H1 (cell line): Measurements from ENCODE around the gene ZFP36L2. TPM values are rescaled to one million over a fixed set of nuclear protein-coding genes. Genes with fewer than 3 reads are reported as not detected.

ENCODE experiments used
- CTCF ChIA-PET: fragments of 300-600 bp; sonication (Branson Sonifier 250); formaldehyde crosslinking; loops from one replicate; lab custom pipeline; 2021; ENCODE audit not compliant: partially characterized antibody; lab: Charles Lee
- POLR2A ChIA-PET: fragments of 300-600 bp; sonication (Branson Sonifier 250); formaldehyde crosslinking; loops from one replicate; lab custom pipeline; 2021; ENCODE audit warnings: inconsistent platforms; ENCODE audit not compliant: partially characterized antibody; lab: Charles Lee
- DNase-seq, 2 experiments: peaks; one replicate each; pipeline versions ENCODE4 v3.0.0 to v3.0.0-alpha.2; 2010 to 2022; ENCODE audit warnings: low spot score in 2 of 2, low read depth in 1 of 2, mixed read lengths in 1 of 2
- FAIRE-seq: peaks from 2 replicates; lab custom pipeline; 2011; peaks lifted over from hg19 to GRCh38; lab: Jason Lieb, UNC
- H2AFZ ChIP-seq: 2 replicates; pipeline ENCODE4 v1.8.1; 2012; ENCODE audit warnings: low read length, inconsistent platforms
- H2AK5ac ChIP-seq: 2 replicates; pipeline ENCODE4 v1.6.1; 2013; ENCODE audit warnings: low read depth, low read length
- H2BK120ac ChIP-seq: replicated peaks from 2 replicates; pipeline ENCODE3; 2013; ENCODE audit warnings: low read depth, low read length, inconsistent platforms
- H2BK12ac ChIP-seq: 2 replicates; pipeline ENCODE4 v1.6.1; 2013; ENCODE audit warnings: low read depth, low read length
- H2BK15ac ChIP-seq: 2 replicates; pipeline ENCODE4 v1.6.1; 2013; ENCODE audit warnings: low read length
- H2BK20ac ChIP-seq: 2 replicates; pipeline ENCODE4 v1.6.1; 2013; ENCODE audit warnings: low read length
- H2BK5ac ChIP-seq: 2 replicates; pipeline ENCODE4 v1.6.1; 2013; ENCODE audit warnings: low read depth, low read length
- H3K14ac ChIP-seq: 2 replicates; pipeline ENCODE4 v1.6.1; 2013; ENCODE audit warnings: inconsistent platforms; ENCODE audit not compliant: insufficient read length
- H3K18ac ChIP-seq: 2 replicates; pipeline ENCODE4 v1.6.1; 2013; ENCODE audit warnings: low read length; ENCODE audit errors: extremely low read depth
- H3K23ac ChIP-seq: 2 replicates; pipeline ENCODE4 v1.6.1; 2013; ENCODE audit warnings: inconsistent platforms; ENCODE audit not compliant: insufficient read length
- H3K23me2 ChIP-seq: 2 replicates; pipeline ENCODE4 v1.6.1; 2013; ENCODE audit warnings: low read depth, low read length
- H3K27ac ChIP-seq: 2 replicates; pipeline ENCODE4 v1.6.1; 2011; ENCODE audit warnings: low read depth, low read length, inconsistent platforms
- H3K27me3 ChIP-seq, 4 experiments: replicated peaks in 1 of 4; 1 replicate in 1 of 4; 2 replicates in 3 of 4; pipeline versions ENCODE4 v1.6.1 to v1.8.1; 2011 to 2013; ENCODE audit warnings: low read length in 3 of 4, mild to moderate bottlenecking in 3 of 4, inconsistent platforms in 2 of 4, mixed read lengths in 2 of 4, moderate library complexity in 1 of 4; ENCODE audit not compliant: control insufficient read depth in 3 of 4, insufficient read depth in 3 of 4; ENCODE audit errors: extremely low read depth in 1 of 4
- H3K36me3 ChIP-seq, 4 experiments: 2 replicates each; pipeline versions ENCODE4 v1.6.1 to v1.8.1; 2011 to 2013; ENCODE audit warnings: mild to moderate bottlenecking in 4 of 4, low read length in 3 of 4, moderate library complexity in 2 of 4, control low read depth in 1 of 4, inconsistent platforms in 1 of 4; ENCODE audit not compliant: insufficient read depth in 4 of 4, control insufficient read depth in 2 of 4
- H3K4ac ChIP-seq: replicated peaks from 2 replicates; pipeline ENCODE3; 2013; ENCODE audit warnings: low read length, low read depth, mixed read lengths, inconsistent platforms; ENCODE audit not compliant: insufficient read length
- H3K4me1 ChIP-seq, 4 experiments: replicated peaks in 1 of 4; 1 replicate in 1 of 4; 2 replicates in 3 of 4; pipeline versions ENCODE4 v1.6.1 to v1.8.1; 2011 to 2013; ENCODE audit warnings: low read length in 3 of 4, inconsistent platforms in 2 of 4, mixed read lengths in 1 of 4; ENCODE audit not compliant: insufficient read depth in 4 of 4, control insufficient read depth in 3 of 4
- H3K4me2 ChIP-seq, 2 experiments: 2 replicates each; pipeline versions ENCODE4 v1.6.1 to v1.8.1; 2011 to 2013; ENCODE audit warnings: low read depth in 2 of 2, low read length in 2 of 2, control low read depth in 1 of 2, inconsistent platforms in 1 of 2, mild to moderate bottlenecking in 1 of 2; ENCODE audit not compliant: insufficient read depth in 1 of 2
- H3K4me3 ChIP-seq, 4 experiments: fragments of 200-600, 300-600 bp in 1 of 4; sonication (generic), shearing (Covaris generic), sonication (Bioruptor Twin) in 1 of 4; 2 replicates each; pipeline versions ENCODE4 v1.5.1 to v1.8.1; 2011 to 2016; ENCODE audit warnings: low read length in 4 of 4, low read depth in 3 of 4, control low read depth in 2 of 4, inconsistent platforms in 2 of 4, mild to moderate bottlenecking in 2 of 4, mixed read lengths in 1 of 4, moderate library complexity in 1 of 4; ENCODE audit not compliant: insufficient read depth in 2 of 4; ENCODE audit errors: extremely low read depth in 1 of 4
- H3K56ac ChIP-seq: replicated peaks from 2 replicates; pipeline ENCODE3; 2013; ENCODE audit warnings: low read depth, mild to moderate bottlenecking, mixed read lengths, low read length, inconsistent platforms; ENCODE audit not compliant: insufficient read length
- H3K79me1 ChIP-seq: 2 replicates; pipeline ENCODE4 v1.6.1; 2013; ENCODE audit warnings: low read depth, low read length, control low read depth
- H3K79me2 ChIP-seq, 2 experiments: 2 replicates each; pipeline versions ENCODE4 v1.6.1 to v1.8.1; 2012 to 2013; ENCODE audit warnings: low read length in 2 of 2, mild to moderate bottlenecking in 2 of 2, inconsistent platforms in 1 of 2; ENCODE audit not compliant: insufficient read depth in 2 of 2, control insufficient read depth in 1 of 2
- H3K9ac ChIP-seq, 4 experiments: replicated peaks in 1 of 4; 1 replicate in 1 of 4; 2 replicates in 3 of 4; pipeline versions ENCODE4 v1.6.1 to v1.8.1; 2011 to 2013; ENCODE audit warnings: low read depth in 3 of 4, low read length in 3 of 4, control low read depth in 2 of 4, mild to moderate bottlenecking in 2 of 4, moderate library complexity in 2 of 4, inconsistent platforms in 1 of 4; ENCODE audit errors: extremely low read depth in 1 of 4
- H3K9me3 ChIP-seq, 2 experiments: 2 replicates each; pipeline versions ENCODE4 v1.6.1 to v1.8.1; 2012 to 2013; ENCODE audit warnings: mild to moderate bottlenecking in 2 of 2, moderate library complexity in 2 of 2, control low read depth in 1 of 2, inconsistent platforms in 1 of 2, low read depth in 1 of 2, low read length in 1 of 2, mixed read lengths in 1 of 2; ENCODE audit not compliant: insufficient read depth in 2 of 2
- H4K20me1 ChIP-seq, 2 experiments: replicated peaks in 1 of 2; 2 replicates each; pipeline versions ENCODE3 to v1.8.1; 2011 to 2013; ENCODE audit warnings: inconsistent platforms in 2 of 2, low read length in 2 of 2, mild to moderate bottlenecking in 1 of 2; ENCODE audit not compliant: insufficient read depth in 2 of 2, control insufficient read depth in 1 of 2
- H4K5ac ChIP-seq: 2 replicates; pipeline ENCODE4 v1.6.1; 2013; ENCODE audit warnings: low read length, low read depth, mixed read lengths, inconsistent platforms; ENCODE audit not compliant: insufficient read length
- H4K8ac ChIP-seq: 2 replicates; pipeline ENCODE4 v1.8.0; 2013; ENCODE audit warnings: mild to moderate bottlenecking, moderate library complexity, low read length, inconsistent platforms; ENCODE audit not compliant: insufficient read depth; ENCODE audit errors: extremely low read depth
- H4K91ac ChIP-seq: replicated peaks from 2 replicates; pipeline ENCODE3; 2013; ENCODE audit warnings: low read length, mixed read lengths, inconsistent platforms; ENCODE audit not compliant: insufficient read length
- JUND ChIP-seq: IDR thresholded peaks from 2 replicates; pipeline ENCODE4 v1.6.1; 2011; ENCODE audit warnings: mild to moderate bottlenecking, improper control_type of control experiment, low read length
- MAFK ChIP-seq: IDR thresholded peaks from 2 replicates; pipeline ENCODE4 v1.6.1; 2012; ENCODE audit warnings: low read depth, mild to moderate bottlenecking, improper control_type of control experiment, low read length
- POLR2A ChIP-seq, 2 experiments: IDR thresholded peaks; 1 replicate in 1 of 2; 2 replicates in 1 of 2; pipeline ENCODE4 v1.6.1; 2011; ENCODE audit warnings: low read depth in 2 of 2, low read length in 2 of 2, mild to moderate bottlenecking in 2 of 2; ENCODE audit errors: control extremely low read depth in 1 of 2
- POLR2AphosphoS5 ChIP-seq: IDR thresholded peaks from 2 replicates; pipeline ENCODE4 v1.6.1; 2011; ENCODE audit warnings: low read depth, low read length
- RBBP5 ChIP-seq: IDR thresholded peaks from 2 replicates; pipeline ENCODE4 v1.7.1; 2012; ENCODE audit warnings: low read depth, mild to moderate bottlenecking, inconsistent platforms, low read length, moderate library complexity, borderline replicate concordance
- RXRA ChIP-seq: IDR thresholded peaks from 2 replicates; pipeline ENCODE4 v1.6.1; 2011; ENCODE audit warnings: low read depth, mild to moderate bottlenecking, low read length, moderate library complexity; ENCODE audit not compliant: insufficient read depth
- SIN3A ChIP-seq, 2 experiments: IDR thresholded peaks in 1 of 2; conservative IDR thresholded peaks in 1 of 2; 2 replicates each; pipeline ENCODE4 v1.6.1; 2011 to 2012; ENCODE audit warnings: low read length in 2 of 2, improper control_type of control experiment in 1 of 2, low read depth in 1 of 2, mild to moderate bottlenecking in 1 of 2
- SP2 ChIP-seq: IDR thresholded peaks from 2 replicates; pipeline ENCODE4 v1.6.1; 2012; ENCODE audit warnings: mild to moderate bottlenecking, low read length, inconsistent platforms
- SRF ChIP-seq: IDR thresholded peaks from 2 replicates; pipeline ENCODE4 v1.6.1; 2011; ENCODE audit warnings: mild to moderate bottlenecking, low read depth, low read length, moderate library complexity
- TBP ChIP-seq: IDR thresholded peaks from 2 replicates; pipeline ENCODE4 v1.6.1; 2011; ENCODE audit warnings: low read depth, low read length, improper control_type of control experiment
- ZNF274 ChIP-seq: IDR thresholded peaks from 2 replicates; pipeline ENCODE4 v1.7.0; 2012; ENCODE audit warnings: low read length, borderline replicate concordance; ENCODE audit errors: extremely low read depth
- WGBS, 2 experiments: shearing (Covaris generic) in 1 of 2; methylation state at CpG; one replicate each; pipeline versions ENCODE4 v1.1.6 to v1.1.7; 2013 to 2015; ENCODE audit warnings: low lambda C conversion rate in 2 of 2, mixed read lengths in 2 of 2, inconsistent platforms in 1 of 2, low coverage in 1 of 2, missing lambda C conversion rate in 1 of 2; ENCODE audit not compliant: insufficient replicate concordance in 2 of 2, insufficient coverage in 1 of 2, insufficient read length in 1 of 2; ENCODE audit errors: extremely low coverage in 1 of 2, missing lambda C conversion rate in 1 of 2; 5-methylcytosine and 5-hydroxymethylcytosine counted together
- polyA plus RNA-seq, 7 experiments: library from polyadenylated mRNA; depleted of rRNA in 3 of 7; stranded (reverse) in 5 of 7; unstranded in 2 of 7; fragments of >200 nt in 5 of 7; fragments of 200-250 nt in 2 of 7; gene quantifications; 1 replicate in 5 of 7; 2 replicates in 1 of 7; 4 replicates in 1 of 7; pipeline versions ENCODE4 v1.2.1 to v1.2.3, GENCODE V29; 2011 to 2013; ENCODE audit warnings: missing spikeins in 2 of 7, mixed read lengths in 2 of 7
- total RNA-seq: library from RNA; stranded (reverse); fragmentation: NEBNext Ultra II Directional; extraction: Animal tissue kit (Norgen Biotek cat#: 25700); gene quantifications from 2 replicates; pipeline ENCODE4 v1.2.1, GENCODE V29; 2021

ZFP36L2 gene
- total and polyA plus RNA-seq, 2 of the 8 experiments (the other 6 are each of a cell fraction or from before 2014, with no cell fraction given), result 13.4 to 102 TPM

DNA sequence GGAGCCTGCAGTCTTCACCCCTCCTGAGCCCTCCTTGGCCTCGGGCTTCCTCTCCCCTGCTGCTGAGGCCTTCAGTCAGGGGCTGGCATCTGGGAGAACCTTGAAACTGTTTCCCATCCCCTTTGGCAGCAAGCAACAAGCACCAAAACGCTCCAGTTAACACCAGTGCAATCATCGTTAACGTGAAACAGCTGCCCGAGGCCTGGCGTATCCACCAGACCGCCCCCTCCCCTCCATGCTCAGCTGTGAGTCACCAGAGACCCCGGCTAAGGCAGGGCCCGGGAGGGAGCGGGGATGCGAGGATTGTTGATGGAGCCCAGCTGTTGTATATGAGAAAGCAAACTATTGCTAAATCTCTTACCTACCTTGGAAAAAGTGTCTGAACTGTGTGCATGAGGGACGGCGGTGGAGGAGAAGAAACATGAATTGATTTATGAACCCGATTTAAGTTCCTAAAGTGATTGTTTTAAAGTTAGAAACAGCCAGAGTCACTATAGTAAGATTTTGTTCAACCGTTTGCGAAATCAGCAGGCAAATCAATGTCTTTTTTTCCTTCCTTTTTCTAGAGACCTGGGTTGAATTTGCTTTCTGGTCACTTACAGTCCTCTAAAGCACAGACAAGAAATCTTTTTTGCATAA lies 5.2 kb downstream of the ZFP36L2 start:
- peak in 1 of 2 experiments; percentile 62 for DNase-seq
- TF ChIP-seq SP2, result no peak
- TF ChIP-seq JUND, result peak; percentile 82
- no peak for TF ChIP-seq RXRA
- TF ChIP-seq MAFK, result no peak
- TF ChIP-seq RBBP5, result no peak; the same call in 1 of the 2 replicates
- peak; percentile 75 for TF ChIP-seq POLR2AphosphoS5
- no peak for TF ChIP-seq ZNF274
- no peak for TF ChIP-seq TBP
- TF ChIP-seq SRF, result no peak
- TF ChIP-seq POLR2A (IDR thresholded peaks at IDR 0.05; ENCODE audit: control extremely low read depth in 1 of 2, low read depth in 2 of 2, low read length in 2 of 2), result peak in 1 of 2 experiments; percentile 53; a peak in 1 of 3 replicates
- TF ChIP-seq SIN3A (conservative IDR thresholded peaks at IDR 0.05 in 1 of 2, IDR thresholded peaks at IDR 0.05 in 1 of 2; ENCODE audit: low read depth in 1 of 2, low read length in 2 of 2), result 0 out of 4 replicates have a peak, but pooled peaks have one; percentile 46 to 61
- TF ChIP-seq, all 59 proteins: peak for 4
- H2AFZ ChIP-seq, result no peak overlapping the region
- peak overlapping the region; percentile 44 for H3K18ac ChIP-seq
- POLR2A ChIA-PET, result interaction anchor here (0.7 to 8.6 kb wide), 9 partner anchors 8 to 151 kb away, joined by 3 to 52 read pairs (median 4); no protein-coding TSS in a partner anchor
- H4K5ac ChIP-seq, result peak overlapping the region; percentile 15
- H3K79me1 ChIP-seq, result no peaks in the 10 kb centered on the region
- H2BK20ac ChIP-seq, result no peak overlapping the region
- no peak for FAIRE-seq
- H2BK120ac ChIP-seq, result no peak overlapping the region
- CTCF ChIA-PET, result interaction anchor here (0.8 to 6.5 kb wide), 21 partner anchors 7 to 290 kb away, joined by 3 to 67 read pairs (median 4); no protein-coding TSS in a partner anchor
- peaks cover 17 to 47% of the 10 kb centered on the region in 2 experiments for H3K79me2 ChIP-seq
- H2BK12ac ChIP-seq, result peak overlapping the region; percentile 5; the same call in 1 of the 2 replicates
- no peaks in the 10 kb centered on the region for H3K9me3 ChIP-seq
- WGBS, 2 experiments, result 24% methylated on average over 16 of the region's 16 CpGs; no CpG with 5 or more reads in 1 of the 2 experiments
- H3K23ac ChIP-seq, result no peak overlapping the region
- peak overlapping the region; percentile 20; the same call in 1 of the 2 replicates for H3K27ac ChIP-seq
- peak overlapping the region; percentile 56 for H4K91ac ChIP-seq
- H2AK5ac ChIP-seq, result no peak overlapping the region
- H3K4me1 ChIP-seq, result peaks cover 16 to 44% (median 25%) of the 10 kb centered on the region in 4 experiments
- H3K4me3 ChIP-seq, result peak overlapping the region; percentile 19 to 83 (median 26); a peak in 5 of 8 replicates
- H4K8ac ChIP-seq, result peak overlapping the region; percentile 71; the same call in 1 of the 2 replicates
- peaks cover 11% of the 10 kb centered on the region for H3K23me2 ChIP-seq
- no peak overlapping the region for H3K4ac ChIP-seq
- H2BK15ac ChIP-seq, result no peak overlapping the region
- peaks cover 2 to 35% (median 17%) of the 10 kb centered on the region in 4 experiments; a peak in 6 of 8 replicates for H3K36me3 ChIP-seq
- peaks cover 11 to 14% of the 10 kb centered on the region in 2 experiments for H4K20me1 ChIP-seq
- peak overlapping the region; percentile 78 to 80 for H3K4me2 ChIP-seq
- H3K27me3 ChIP-seq, result no peaks in the 10 kb centered on the region
- peak overlapping the region; percentile 72; the same call in 1 of the 2 replicates for H2BK5ac ChIP-seq
- H3K14ac ChIP-seq, result no peak overlapping the region
- H3K56ac ChIP-seq, result peak overlapping the region; percentile 12
- peak overlapping the region in 1 of 4 experiments; percentile 2; a peak in 1 of 7 replicates for H3K9ac ChIP-seq
